T-cell (primary cell): Measurements from ENCODE around the gene TMEM132E. TPM values are rescaled to one million over a fixed set of nuclear protein-coding genes. Genes with fewer than 3 reads are reported as not detected.

ENCODE experiments used
- ATAC-seq, 4 experiments: fragments of 200-7000 bp in 3 of 4; fragments of 150-1000 bp in 1 of 4; cut with Tn5 transposase; replicated peaks in 1 of 4; 1 replicate in 3 of 4; 2 replicates in 1 of 4; pipeline ENCODE4 v1.10.0; 2021; ENCODE audit warnings: moderate library complexity in 3 of 4, mild to moderate bottlenecking in 2 of 4, moderate number of reproducible peaks in 1 of 4
- CTCF ChIA-PET, 2 donors: fragments of 300-600 bp; sonication (Branson Sonifier 250); formaldehyde crosslinking; loops; one replicate each; lab custom pipeline; 2022; ENCODE audit warnings: antibody characterized with exemption in 2 of 2; lab: Charles Lee
- POLR2A ChIA-PET, 2 donors: fragments of 300-600 bp; sonication (Branson Sonifier 250); formaldehyde crosslinking; loops; one replicate each; lab custom pipeline; 2022; ENCODE audit warnings: antibody characterized with exemption in 2 of 2; lab: Charles Lee
- DNase-seq, 35 experiments: peaks; one replicate each; pipeline versions ENCODE4 v3.0.0 to v3.0.0-alpha.2; 2013 to 2023
- H3K27ac ChIP-seq: one replicate; pipeline ENCODE4 v1.5.1; 2013; ENCODE audit warnings: low read length
- H3K27me3 ChIP-seq, 2 experiments: replicated peaks in 1 of 2; 1 replicate in 1 of 2; 2 replicates in 1 of 2; pipeline versions ENCODE4 v1.6.1 to v1.7.0; 2013; ENCODE audit warnings: low read length in 1 of 2, mixed read lengths in 1 of 2; ENCODE audit not compliant: control insufficient read depth in 2 of 2, insufficient read depth in 2 of 2; ENCODE audit errors: extremely low read depth in 1 of 2
- H3K36me3 ChIP-seq, 2 donors: 1 replicate in 1 of 2; 2 replicates in 1 of 2; pipeline versions ENCODE4 v1.6.1 to v1.7.0; 2013; ENCODE audit warnings: low read length in 1 of 2; ENCODE audit not compliant: control insufficient read depth in 2 of 2, insufficient read depth in 1 of 2; ENCODE audit errors: extremely low read depth in 1 of 2
- H3K4me1 ChIP-seq, 2 experiments: 1 replicate in 1 of 2; 2 replicates in 1 of 2; pipeline versions ENCODE4 v1.6.1 to v1.7.0; 2013; ENCODE audit warnings: low read length in 2 of 2, mixed read lengths in 1 of 2; ENCODE audit not compliant: insufficient read depth in 2 of 2, control insufficient read depth in 1 of 2; ENCODE audit errors: extremely low read depth in 1 of 2
- H3K4me3 ChIP-seq, 2 donors: 1 replicate in 1 of 2; 2 replicates in 1 of 2; pipeline versions ENCODE4 v1.5.1 to v1.7.0; 2013; ENCODE audit warnings: mild to moderate bottlenecking in 2 of 2, low read length in 1 of 2, moderate library complexity in 1 of 2; ENCODE audit not compliant: control insufficient read depth in 1 of 2; ENCODE audit errors: extremely low read depth in 1 of 2
- H3K9me3 ChIP-seq: 2 replicates; pipeline ENCODE4 v1.7.0; 2013
- H3K27ac Mint-ChIP-seq, 2 donors: one replicate each; pipeline ENCODE4 v1.8.0; 2020 to 2021; ENCODE audit warnings: mild to moderate bottlenecking in 2 of 2, mixed read lengths in 2 of 2
- H3K27me3 Mint-ChIP-seq, 2 donors: one replicate each; pipeline ENCODE4 v1.8.0; 2021 to 2022; ENCODE audit warnings: mixed read lengths in 2 of 2
- H3K36me3 Mint-ChIP-seq: one replicate; pipeline ENCODE4 v1.8.0; 2021; ENCODE audit warnings: mixed read lengths
- H3K4me1 Mint-ChIP-seq, 3 donors: one replicate each; pipeline ENCODE4 v1.8.0; 2020 to 2022; ENCODE audit warnings: mixed read lengths in 3 of 3, mild to moderate bottlenecking in 1 of 3
- H3K4me3 Mint-ChIP-seq, 3 donors: one replicate each; pipeline ENCODE4 v1.8.0; 2020 to 2022; ENCODE audit warnings: mild to moderate bottlenecking in 3 of 3, mixed read lengths in 3 of 3, moderate library complexity in 3 of 3
- H3K9me3 Mint-ChIP-seq, 3 donors: one replicate each; pipeline ENCODE4 v1.8.0; 2020 to 2022; ENCODE audit warnings: mixed read lengths in 3 of 3
- WGBS: methylation state at CpG from one replicate; pipeline ENCODE4 v1.1.5; 2013; ENCODE audit warnings: missing lambda C conversion rate; ENCODE audit not compliant: insufficient coverage; 5-methylcytosine and 5-hydroxymethylcytosine counted together
- total RNA-seq, 35 experiments: library from RNA in 6 of 35; stranded (reverse) in 6 of 35; fragments of 120-200 nt in 1 of 35; gene quantifications; one replicate each; pipeline versions ENCODE4 v1.2.1 to v1.2.4 and lab custom pipeline; 2013 to 2026

Gene TMEM132E
- total RNA-seq, 5 donors from 2014 or later (not counting 1 experiment from before 2014, with no cell fraction given) = 0.09 to 0.47 (median 0.32) TPM; not detected in 1

GRCh38 chr17:34592002-34592401 is 12.6 kb downstream of the TMEM132E start:
- ChIA-PET CTCF (no interaction called here), POLR2A (no interaction called here)
- no peaks in the 10 kb centered on the region for H3K4me1 Mint-ChIP-seq
- H3K9me3 ChIP-seq = no peaks in the 10 kb centered on the region
- H3K4me1 ChIP-seq = no peaks in the 10 kb centered on the region
- H3K36me3 Mint-ChIP-seq = no peaks in the 10 kb centered on the region
- no peak overlapping the region for H3K4me3 Mint-ChIP-seq
- no peak overlapping the region for H3K4me3 ChIP-seq
- peaks cover 60 to 61% of the 10 kb centered on the region in 2 donors for H3K27me3 Mint-ChIP-seq
- no peak overlapping the region for H3K27ac Mint-ChIP-seq
- H3K36me3 ChIP-seq = no peaks in the 10 kb centered on the region
- peaks cover 4 to 46% of the 10 kb centered on the region in 2 experiments for H3K27me3 ChIP-seq
- DNase-seq = no peak
- no peak for ATAC-seq
- no peak overlapping the region for H3K27ac ChIP-seq
- WGBS = no CpG with 5 or more reads among the region's 4 CpGs
- no peaks in the 10 kb centered on the region for H3K9me3 Mint-ChIP-seq

- Mint-ChIP-seq H3K4me3 (no peak overlapping the region), H3K36me3 (no peaks in the 10 kb centered on the region), H3K9me3 (no peaks in the 10 kb centered on the region), H3K4me1 (no peaks in the 10 kb centered on the region), H3K27me3 (peaks cover 39 to 45% of the 10 kb centered on the region in 2 donors), H3K27ac (no peak overlapping the region)
- Histone ChIP-seq H3K4me3 (no peak overlapping the region), H3K27ac (no peak overlapping the region), H3K36me3 (no peaks in the 10 kb centered on the region), H3K9me3 (no peaks in the 10 kb centered on the region), H3K4me1 (no peaks in the 10 kb centered on the region), H3K27me3 (peaks cover 3 to 42% of the 10 kb centered on the region in 2 experiments)
- ChIA-PET POLR2A (interaction anchor here in 1 of 2 donors (0.6 kb wide), 1 partner anchor 45 kb away, joined by 8 read pairs; no protein-coding TSS in a partner anchor), CTCF (interaction anchor here in 1 of 2 donors (0.6 kb wide), 2 partner anchors 50 to 1361 kb away, joined by 3 read pairs; no protein-coding TSS in a partner anchor)
- ATAC-seq (no peak), DNase-seq (no peak)
- WGBS = 14% methylated on average over 3 of the region's 5 CpGs
These were observed 17.5 kb downstream of the TMEM132E start for GRCh38 chr17:34596920-34597319.

GRCh38 chr17:34598161-34598776 is 18.9 kb downstream of the TMEM132E start:
- H3K27ac Mint-ChIP-seq = no peak overlapping the region
- no CpG with 5 or more reads among the region's 2 CpGs for WGBS
- H3K36me3 Mint-ChIP-seq = no peaks in the 10 kb centered on the region
- H3K4me3 Mint-ChIP-seq = no peak overlapping the region
- no peaks in the 10 kb centered on the region for H3K36me3 ChIP-seq
- no peak overlapping the region for H3K4me3 ChIP-seq
- H3K4me1 ChIP-seq = no peaks in the 10 kb centered on the region
- DNase-seq (no peak), ATAC-seq (no peak)
- ChIA-PET CTCF (no interaction called here), POLR2A (no interaction called here)
- H3K9me3 Mint-ChIP-seq = no peaks in the 10 kb centered on the region
- peaks cover 3 to 48% of the 10 kb centered on the region in 2 experiments for H3K27me3 ChIP-seq
- no peak overlapping the region for H3K27ac ChIP-seq
- no peaks in the 10 kb centered on the region for H3K9me3 ChIP-seq
- H3K4me1 Mint-ChIP-seq = no peaks in the 10 kb centered on the region
- H3K27me3 Mint-ChIP-seq = peaks cover 33 to 41% of the 10 kb centered on the region in 2 donors

DNA sequence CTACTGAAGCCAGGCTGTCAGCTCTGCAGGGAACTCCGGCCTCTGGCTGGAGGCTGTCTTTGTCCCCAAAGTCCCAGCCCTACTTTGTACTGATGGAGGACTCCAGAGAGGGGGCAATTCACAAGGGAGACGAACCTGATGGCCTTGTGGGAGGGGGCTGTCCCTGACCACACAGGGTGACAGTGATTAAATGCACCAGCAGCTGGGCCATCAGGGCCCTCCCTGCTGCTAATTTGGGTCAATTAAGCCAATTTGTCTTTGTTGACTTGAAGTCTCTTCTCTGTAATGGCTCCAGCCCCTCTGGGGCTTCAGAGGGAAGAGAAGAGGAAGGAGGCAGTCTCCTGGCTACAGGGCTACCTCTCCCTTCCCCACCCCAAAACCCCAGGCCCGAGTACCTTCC is 22.0 kb downstream of the TMEM132E start:
- Histone ChIP-seq H3K36me3 (no peaks in the 10 kb centered on the region), H3K4me1 (no peaks in the 10 kb centered on the region), H3K9me3 (no peaks in the 10 kb centered on the region), H3K27me3 (peaks cover 0 to 50% of the 10 kb centered on the region in 2 experiments), H3K27ac (no peak overlapping the region), H3K4me3 (no peak overlapping the region)
- CTCF ChIA-PET = no interaction called here
- ATAC-seq = no peak
- H3K27ac Mint-ChIP-seq = no peak overlapping the region
- H3K36me3 Mint-ChIP-seq = no peaks in the 10 kb centered on the region
- DNase-seq = no peak
- no peaks in the 10 kb centered on the region for H3K4me1 Mint-ChIP-seq
- POLR2A ChIA-PET = no interaction called here
- H3K9me3 Mint-ChIP-seq = no peaks in the 10 kb centered on the region
- H3K27me3 Mint-ChIP-seq = peaks cover 19 to 31% of the 10 kb centered on the region in 2 donors
- H3K4me3 Mint-ChIP-seq = no peak overlapping the region
- WGBS = 61% methylated on average over 2 of the region's 3 CpGs

GRCh38 chr17:34603974-34604373 is 24.6 kb downstream of the TMEM132E start:
- Mint-ChIP-seq H3K36me3 (no peaks in the 10 kb centered on the region), H3K4me3 (no peak overlapping the region), H3K9me3 (no peaks in the 10 kb centered on the region), H3K27ac (no peak overlapping the region), H3K27me3 (peaks cover 31 to 35% of the 10 kb centered on the region in 2 donors), H3K4me1 (no peaks in the 10 kb centered on the region)
- Histone ChIP-seq H3K4me1 (no peaks in the 10 kb centered on the region), H3K4me3 (no peak overlapping the region), H3K9me3 (no peaks in the 10 kb centered on the region), H3K27me3 (peaks cover 5 to 56% of the 10 kb centered on the region in 2 experiments), H3K27ac (no peak overlapping the region), H3K36me3 (no peaks in the 10 kb centered on the region)
- ATAC-seq = no peak
- DNase-seq = no peak
- 57% methylated on average over 1 of the region's 3 CpGs for WGBS
- CTCF ChIA-PET = interaction anchor here in 1 of 2 donors (0.5 kb wide), 1 partner anchor 336 kb away, joined by 3 read pairs; no protein-coding TSS in a partner anchor
- POLR2A ChIA-PET = no interaction called here

- no peak overlapping the region for H3K4me3 Mint-ChIP-seq
- H3K27me3 Mint-ChIP-seq = peaks cover 51 to 53% of the 10 kb centered on the region in 2 donors
- POLR2A ChIA-PET = no interaction called here
- no peak overlapping the region for H3K27ac Mint-ChIP-seq
- Histone ChIP-seq H3K27ac (no peak overlapping the region), H3K27me3 (peaks cover 9 to 62% of the 10 kb centered on the region in 2 experiments), H3K4me3 (no peak overlapping the region), H3K9me3 (no peaks in the 10 kb centered on the region), H3K36me3 (no peaks in the 10 kb centered on the region), H3K4me1 (no peaks in the 10 kb centered on the region)
- ATAC-seq = no peak
- no peaks in the 10 kb centered on the region for H3K36me3 Mint-ChIP-seq
- H3K4me1 Mint-ChIP-seq = no peaks in the 10 kb centered on the region
- WGBS = 36% methylated on average over 4 of the region's 5 CpGs
- CTCF ChIA-PET = no interaction called here
- DNase-seq = no peak
- H3K9me3 Mint-ChIP-seq = no peaks in the 10 kb centered on the region
These were observed 27.4 kb downstream of the TMEM132E start for GRCh38 chr17:34606763-34607162.
